WERI-Rb-1 (cell line): ENCODE results near the gene THOC6.
"Not testable (repeated sequence)": the region's sequence is repeated elsewhere in the genome, so short reads cannot be mapped to it uniquely, and the experiment has no call there.

Experiments used
- DNase-seq: peaks from one replicate; pipeline ENCODE4 v3.0.0-alpha.2; 2020
- H3K27ac ChIP-seq: fragments of 250-450 bp; sonication (Bioruptor Pico); 2 replicates; pipeline ENCODE4 v1.5.1; 2020; ENCODE audit warnings: mild to moderate bottlenecking, moderate library complexity
- H3K27me3 ChIP-seq: fragments of 250-450 bp; sonication (Bioruptor Pico); 2 replicates; pipeline ENCODE4 v1.5.1; 2021; ENCODE audit warnings: mild to moderate bottlenecking, low read depth, moderate library complexity; ENCODE audit not compliant: insufficient read depth, severe bottlenecking
- H3K36me3 ChIP-seq: fragments of 250-450 bp; sonication (Bioruptor Pico); 2 replicates; pipeline ENCODE4 v1.5.1; 2020; ENCODE audit warnings: mild to moderate bottlenecking, moderate library complexity
- H3K4me3 ChIP-seq: 2 replicates; pipeline ENCODE4 v1.5.1; 2011; ENCODE audit warnings: low read depth, mild to moderate bottlenecking, control low read depth, low read length
- H3K9me3 ChIP-seq: fragments of 250-450 bp; sonication (Bioruptor Pico); 2 replicates; pipeline ENCODE4 v1.5.1; 2021; ENCODE audit warnings: mild to moderate bottlenecking, moderate library complexity; ENCODE audit not compliant: severe bottlenecking
- TF ChIP-seq, protein P1 (sequence below): IDR thresholded peaks from 2 replicates; pipeline ENCODE4 v1.5.1; 2011; ENCODE audit warnings: low read depth, mild to moderate bottlenecking, control low read depth, inconsistent platforms, low read length

The THOC6 gene

DNA sequence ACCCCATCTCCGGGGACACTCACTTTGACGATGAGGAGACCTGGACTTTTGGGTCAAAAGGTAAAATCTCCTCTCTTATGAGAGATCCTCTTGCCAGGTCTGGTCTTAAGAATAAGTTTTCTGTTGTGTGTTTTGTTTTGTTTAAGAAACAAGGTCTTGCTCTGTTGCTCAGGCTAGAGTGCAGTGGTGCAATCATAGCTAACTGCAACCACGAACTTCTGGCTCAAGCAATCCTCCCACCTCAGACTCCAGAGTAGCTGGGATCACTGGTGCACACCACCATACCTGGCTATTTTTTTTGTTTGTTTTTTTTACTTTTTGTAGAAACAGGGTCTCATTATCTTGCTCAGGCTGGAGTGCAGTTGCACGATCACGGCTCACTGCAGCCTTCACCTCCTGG is 26.7 kb downstream of the THOC6 start:
- H3K4me3 ChIP-seq, result no peak overlapping the region
- TF ChIP-seq, protein P1, sequence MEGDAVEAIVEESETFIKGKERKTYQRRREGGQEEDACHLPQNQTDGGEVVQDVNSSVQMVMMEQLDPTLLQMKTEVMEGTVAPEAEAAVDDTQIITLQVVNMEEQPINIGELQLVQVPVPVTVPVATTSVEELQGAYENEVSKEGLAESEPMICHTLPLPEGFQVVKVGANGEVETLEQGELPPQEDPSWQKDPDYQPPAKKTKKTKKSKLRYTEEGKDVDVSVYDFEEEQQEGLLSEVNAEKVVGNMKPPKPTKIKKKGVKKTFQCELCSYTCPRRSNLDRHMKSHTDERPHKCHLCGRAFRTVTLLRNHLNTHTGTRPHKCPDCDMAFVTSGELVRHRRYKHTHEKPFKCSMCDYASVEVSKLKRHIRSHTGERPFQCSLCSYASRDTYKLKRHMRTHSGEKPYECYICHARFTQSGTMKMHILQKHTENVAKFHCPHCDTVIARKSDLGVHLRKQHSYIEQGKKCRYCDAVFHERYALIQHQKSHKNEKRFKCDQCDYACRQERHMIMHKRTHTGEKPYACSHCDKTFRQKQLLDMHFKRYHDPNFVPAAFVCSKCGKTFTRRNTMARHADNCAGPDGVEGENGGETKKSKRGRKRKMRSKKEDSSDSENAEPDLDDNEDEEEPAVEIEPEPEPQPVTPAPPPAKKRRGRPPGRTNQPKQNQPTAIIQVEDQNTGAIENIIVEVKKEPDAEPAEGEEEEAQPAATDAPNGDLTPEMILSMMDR, result no peak
- no peaks in the 10 kb centered on the region for H3K9me3 ChIP-seq
- peaks cover 37% of the 10 kb centered on the region for H3K27me3 ChIP-seq
- H3K27ac ChIP-seq, result no peak overlapping the region
- H3K36me3 ChIP-seq, result no peaks in the 10 kb centered on the region
- no peak for DNase-seq

DNA sequence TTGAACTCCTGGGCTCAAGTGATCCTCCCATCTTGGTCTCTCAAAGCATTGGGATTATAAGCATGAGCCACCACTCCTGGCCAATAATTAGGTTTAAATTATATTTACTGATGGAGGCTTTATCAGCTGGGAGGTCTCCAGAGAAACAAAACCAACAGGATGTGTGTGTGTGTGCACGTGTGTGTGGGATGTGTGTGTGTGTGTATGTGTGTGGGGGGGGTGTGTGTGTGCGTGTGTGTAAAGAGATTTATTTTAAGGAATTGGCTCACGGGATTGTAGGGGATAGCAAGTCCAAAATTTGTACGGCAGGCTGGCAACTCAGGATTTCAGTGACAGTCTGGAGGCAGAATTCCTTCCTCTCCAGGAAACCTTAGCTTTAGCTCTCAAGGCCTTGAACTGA is 27.2 kb downstream of the THOC6 start:
- TF ChIP-seq, protein P1, result no peak
- H3K36me3 ChIP-seq, result no peaks in the 10 kb centered on the region
- no peak for DNase-seq
- no peak overlapping the region for H3K27ac ChIP-seq
- H3K4me3 ChIP-seq, result no peak overlapping the region
- peaks cover 32% of the 10 kb centered on the region for H3K27me3 ChIP-seq
- H3K9me3 ChIP-seq, result no peaks in the 10 kb centered on the region

DNA sequence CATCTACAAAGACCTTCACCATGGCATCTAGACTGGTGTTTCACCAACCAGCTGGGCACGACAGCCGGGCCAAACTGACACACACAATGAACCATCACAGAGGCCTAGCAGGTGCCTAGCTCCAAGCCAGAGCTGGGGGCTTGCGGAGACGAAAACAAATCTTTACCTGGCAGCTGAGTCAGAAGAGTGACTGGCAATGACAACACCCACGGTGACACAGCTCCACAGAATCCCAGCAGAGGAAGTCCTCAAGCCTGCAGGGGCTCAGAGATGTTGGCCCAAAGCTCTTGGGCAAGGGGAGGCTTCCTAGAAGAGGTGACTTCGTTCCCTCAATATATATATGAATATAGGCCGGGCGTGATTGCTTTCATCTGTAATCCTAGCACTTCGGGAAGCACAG is 27.7 kb downstream of the THOC6 start:
- H3K36me3 ChIP-seq, result no peaks in the 10 kb centered on the region
- H3K27ac ChIP-seq, result no peak overlapping the region
- no peak for DNase-seq
- H3K27me3 ChIP-seq, result peaks cover 27% of the 10 kb centered on the region
- no peaks in the 10 kb centered on the region for H3K9me3 ChIP-seq
- TF ChIP-seq, protein P1, result no peak
- no peak overlapping the region for H3K4me3 ChIP-seq

DNA sequence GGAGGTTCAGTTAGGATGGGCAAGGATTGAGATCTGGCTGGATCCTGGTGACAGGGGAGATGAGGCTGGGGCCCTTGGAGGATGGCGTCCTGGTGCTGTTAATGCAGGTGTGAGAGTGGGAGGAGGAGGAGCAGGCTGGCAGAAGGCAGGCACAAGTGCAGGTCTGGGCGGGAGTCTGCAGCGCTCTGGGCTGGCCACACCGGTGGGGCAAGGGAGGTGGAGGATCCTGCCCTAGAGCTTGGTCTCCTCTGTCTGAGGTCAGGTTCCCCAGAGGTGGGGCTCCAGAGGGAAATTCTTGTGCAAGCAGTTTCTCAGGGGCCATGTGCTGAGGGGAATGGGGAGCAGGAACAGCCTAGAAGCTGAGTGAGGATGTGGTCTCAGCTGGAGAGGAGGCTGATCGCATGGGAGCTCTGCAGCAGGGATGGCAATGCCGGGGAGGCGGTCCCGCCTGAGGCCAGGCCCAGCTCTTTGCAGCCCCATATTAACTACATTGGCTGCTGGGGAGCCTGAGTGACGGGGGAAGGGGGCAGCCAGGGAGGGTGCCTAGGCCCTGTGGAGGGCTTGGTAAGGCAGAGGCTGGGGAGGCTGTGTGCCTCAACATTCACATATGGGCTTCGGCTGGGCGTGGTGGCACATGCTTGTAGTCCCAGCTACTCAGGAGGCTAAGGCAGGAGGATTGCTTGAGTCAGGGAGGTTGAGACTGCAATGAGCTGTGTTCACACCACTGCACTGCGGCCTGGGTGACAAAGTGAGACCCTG is 28.9 kb downstream of the THOC6 start:
- H3K27me3 ChIP-seq, result peaks cover 14% of the 10 kb centered on the region
- not testable (repeated sequence) for H3K36me3 ChIP-seq, H3K27ac ChIP-seq, H3K4me3 ChIP-seq, H3K9me3 ChIP-seq, DNase-seq

DNA sequence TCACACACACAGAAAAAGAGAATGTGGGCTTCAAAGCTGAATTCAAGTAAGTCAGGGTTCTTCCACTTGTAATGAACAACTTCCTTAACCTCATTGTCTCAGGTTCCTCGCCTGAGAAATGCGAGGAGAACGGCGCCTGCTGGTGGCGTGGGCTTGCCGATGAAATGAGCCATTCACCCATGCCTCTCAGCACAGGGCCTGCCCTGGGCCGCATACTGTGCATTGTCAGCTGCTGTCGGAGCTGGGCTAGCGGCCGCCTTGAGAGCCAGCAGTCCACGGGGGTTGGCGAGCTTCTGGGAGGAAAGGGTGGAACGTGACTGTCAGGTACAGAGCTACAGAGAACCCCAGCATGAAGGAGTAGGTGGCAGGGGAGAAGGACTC is 29.5 kb downstream of the THOC6 start:
- not testable (repeated sequence) for DNase-seq, H3K36me3 ChIP-seq, H3K4me3 ChIP-seq, H3K27me3 ChIP-seq, H3K27ac ChIP-seq, H3K9me3 ChIP-seq
- TF ChIP-seq, protein P1, result 0 out of 2 replicates have a peak, but pooled peaks have one; percentile 7

DNA sequence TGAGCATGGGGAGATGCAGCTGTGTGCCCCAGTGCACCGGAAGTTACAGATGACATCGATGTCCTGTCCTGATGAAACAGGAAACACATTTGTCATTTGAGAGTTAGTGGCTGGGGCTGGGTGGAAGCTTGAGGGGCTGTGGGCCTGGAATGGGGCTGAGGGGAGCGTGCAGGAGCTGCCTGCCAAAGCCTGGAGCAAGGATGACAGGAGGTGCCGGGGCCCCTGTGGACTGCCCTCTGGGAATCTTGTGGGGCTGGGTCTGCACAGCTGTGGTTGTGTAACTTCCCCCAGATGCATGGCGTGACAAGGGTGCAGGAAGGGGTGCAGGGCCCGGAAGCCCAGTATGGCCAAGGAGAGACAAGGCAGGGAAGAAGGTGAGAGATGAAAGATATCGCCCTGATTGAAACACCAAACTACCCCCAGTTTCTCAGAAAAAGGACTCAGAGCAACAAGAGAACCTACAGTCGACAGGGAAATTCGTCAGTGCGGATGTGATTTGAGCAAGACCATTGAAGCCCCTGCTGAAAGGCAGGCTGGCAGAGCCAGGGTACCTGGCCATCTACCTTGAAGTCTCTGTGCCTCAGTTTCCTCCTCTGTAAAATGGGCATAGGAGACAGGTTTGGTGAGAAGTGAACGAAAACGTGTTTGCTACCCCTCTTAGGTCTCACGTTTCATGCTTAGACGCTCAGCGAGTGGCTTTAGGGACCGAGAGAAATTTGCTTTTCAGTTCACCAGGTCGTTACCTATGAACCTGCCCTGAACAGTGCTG is 31.3 kb downstream of the THOC6 start:
- DNase-seq, result no peak
- H3K27me3 ChIP-seq, result no peaks in the 10 kb centered on the region
- H3K27ac ChIP-seq, result no peak overlapping the region
- no peak overlapping the region for H3K4me3 ChIP-seq
- no peaks in the 10 kb centered on the region for H3K9me3 ChIP-seq
- no peaks in the 10 kb centered on the region for H3K36me3 ChIP-seq
- TF ChIP-seq, protein P1, result no peak

DNA sequence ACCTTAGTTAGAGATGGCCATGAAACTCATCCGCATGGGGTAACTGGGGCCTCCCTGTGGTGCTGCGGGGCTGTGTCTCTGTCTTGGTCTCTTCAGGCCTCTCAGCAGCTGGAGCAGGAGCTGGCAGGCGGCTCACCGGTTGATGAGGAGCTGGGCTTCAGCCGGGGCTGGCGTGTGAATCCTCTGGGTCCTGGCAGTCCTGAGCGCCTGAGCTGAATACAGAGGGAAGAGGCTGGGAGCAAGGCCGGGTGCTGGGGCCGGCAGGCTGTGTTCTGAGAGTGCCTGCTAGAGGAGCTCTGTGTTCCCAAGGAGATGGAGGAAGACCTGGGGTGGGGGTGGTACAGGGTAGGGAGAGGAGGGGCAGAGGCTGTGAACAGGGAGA is 31.9 kb downstream of the THOC6 start:
- H3K4me3 ChIP-seq, H3K9me3 ChIP-seq, H3K27me3 ChIP-seq, H3K27ac ChIP-seq, DNase-seq, H3K36me3 ChIP-seq: not testable (repeated sequence)
